Lower leg skin (tissue), 3 donors: ENCODE results near the gene CD19.

Experiments used
- CTCF ChIP-seq, 3 donors: fragments of 450-650 bp; IDR thresholded peaks; one replicate each; pipeline ENCODE4 v1.5.1; 2016; ENCODE audit warnings: antibody characterized with exemption in 3 of 3, mild to moderate bottlenecking in 3 of 3, moderate library complexity in 2 of 3
- POLR2A ChIP-seq, 2 donors: fragments of 450-650 bp; IDR thresholded peaks; one replicate each; pipeline ENCODE4 v1.6.1; 2016 to 2017; ENCODE audit warnings: antibody characterized with exemption in 2 of 2, mild to moderate bottlenecking in 1 of 2, moderate library complexity in 1 of 2

- TF ChIP-seq CTCF (IDR thresholded peaks at IDR 0.05) (no peak), POLR2A (IDR thresholded peaks at IDR 0.05) (no peak)
Measured at GRCh38 chr16:28899882-28900590, 31.7 kb upstream of the CD19 start.
